Caco-2 (cell line): ENCODE data around the gene UBA7. TPM values are rescaled to one million over a fixed set of nuclear protein-coding genes. Genes with fewer than 3 reads are reported as not detected.
A peak's percentile ranks its signal among the peaks of the same experiment; 100 is the strongest.
"Not testable (repeated sequence)": the region's sequence is repeated elsewhere in the genome, so short reads cannot be mapped to it uniquely, and the experiment has no call there.

Source experiments
- BruUV-seq: library from RNA; stranded (reverse); fragments of 400-500 nt; replicated peaks from 2 replicates; lab custom pipeline; 2021; lab: Mats Ljungman, UMichigan
- CTCF ChIA-PET: fragments of 300-600 bp; sonication (Branson Sonifier 250); formaldehyde crosslinking; loops from one replicate; lab custom pipeline; 2022; ENCODE audit warnings: antibody characterized with exemption; lab: Charles Lee
- POLR2A ChIA-PET: fragments of 300-600 bp; sonication (Branson Sonifier 250); formaldehyde crosslinking; loops from one replicate; lab custom pipeline; 2022; ENCODE audit warnings: antibody characterized with exemption; lab: Charles Lee
- DNase-seq, 2 experiments: peaks; one replicate each; pipeline versions ENCODE4 v3.0.0 to v3.0.0-alpha.2; 2020 to 2022
- H3K27me3 ChIP-seq: replicated peaks from 2 replicates; pipeline ENCODE4 v1.6.0; 2011; ENCODE audit warnings: low read length; ENCODE audit not compliant: control insufficient read depth, insufficient read depth
- H3K36me3 ChIP-seq: 2 replicates; pipeline ENCODE4 v1.5.1; 2011; ENCODE audit warnings: low read length; ENCODE audit not compliant: control insufficient read depth, insufficient read depth
- H3K4me1 ChIP-seq: fragments of 250-450 bp; sonication (Bioruptor Pico); 2 replicates; pipeline ENCODE4 v1.5.1; 2020; ENCODE audit warnings: mild to moderate bottlenecking
- H3K4me3 ChIP-seq: 2 replicates; pipeline ENCODE4 v1.5.1; 2011; ENCODE audit warnings: low read depth, mild to moderate bottlenecking, control low read depth, low read length
- H3K9me3 ChIP-seq: fragments of 250-450 bp; sonication (Bioruptor Pico); 2 replicates; pipeline ENCODE4 v1.5.1; 2020; ENCODE audit warnings: mild to moderate bottlenecking, moderate library complexity
- H3K27ac Mint-ChIP-seq: one replicate; pipeline ENCODE4 v1.8.0; 2022; ENCODE audit warnings: mixed read lengths; ENCODE audit not compliant: unreplicated experiment
- H3K27me3 Mint-ChIP-seq: one replicate; pipeline ENCODE4 v1.8.0; 2022; ENCODE audit warnings: mixed read lengths; ENCODE audit not compliant: insufficient read depth, unreplicated experiment
- H3K36me3 Mint-ChIP-seq: one replicate; pipeline ENCODE4 v1.8.0; 2022; ENCODE audit warnings: mild to moderate bottlenecking, mixed read lengths; ENCODE audit not compliant: insufficient read depth, unreplicated experiment
- H3K4me1 Mint-ChIP-seq: one replicate; pipeline ENCODE4 v1.8.0; 2022; ENCODE audit warnings: low read depth, mixed read lengths; ENCODE audit not compliant: unreplicated experiment
- H3K4me3 Mint-ChIP-seq: one replicate; pipeline ENCODE4 v1.8.0; 2022; ENCODE audit warnings: mild to moderate bottlenecking, moderate library complexity, mixed read lengths; ENCODE audit not compliant: unreplicated experiment
- H3K9me3 Mint-ChIP-seq: one replicate; pipeline ENCODE4 v1.8.0; 2022; ENCODE audit warnings: mixed read lengths; ENCODE audit not compliant: unreplicated experiment
- intact Hi-C: fragments of 100-400 bp; cut with micrococcal nuclease; formaldehyde crosslinking; loops from one replicate; pipeline ENCODE4 v1.10.0; 2022; ENCODE audit not compliant: unreplicated experiment
- total RNA-seq: library from RNA; stranded (reverse); gene quantifications from 2 replicates; pipeline ENCODE4 v1.2.3, GENCODE V29; 2022
- TF ChIP-seq, protein P1 (sequence below), 2 experiments: fragments of 200-600 bp in 1 of 2; IDR thresholded peaks; 1 replicate in 1 of 2; 2 replicates in 1 of 2; pipeline versions ENCODE4 v1.5.1 to v1.8.0; 2011 to 2022; ENCODE audit warnings: antibody characterized with exemption in 1 of 2, control low read depth in 1 of 2, inconsistent platforms in 1 of 2, low read depth in 1 of 2, low read length in 1 of 2, mild to moderate bottlenecking in 1 of 2, moderate library complexity in 1 of 2; ENCODE audit not compliant: insufficient read depth in 1 of 2, severe bottlenecking in 1 of 2, unreplicated experiment in 1 of 2

UBA7 gene
- total RNA-seq, 1 experiment from 2014 or later: 0.93 TPM

DNA sequence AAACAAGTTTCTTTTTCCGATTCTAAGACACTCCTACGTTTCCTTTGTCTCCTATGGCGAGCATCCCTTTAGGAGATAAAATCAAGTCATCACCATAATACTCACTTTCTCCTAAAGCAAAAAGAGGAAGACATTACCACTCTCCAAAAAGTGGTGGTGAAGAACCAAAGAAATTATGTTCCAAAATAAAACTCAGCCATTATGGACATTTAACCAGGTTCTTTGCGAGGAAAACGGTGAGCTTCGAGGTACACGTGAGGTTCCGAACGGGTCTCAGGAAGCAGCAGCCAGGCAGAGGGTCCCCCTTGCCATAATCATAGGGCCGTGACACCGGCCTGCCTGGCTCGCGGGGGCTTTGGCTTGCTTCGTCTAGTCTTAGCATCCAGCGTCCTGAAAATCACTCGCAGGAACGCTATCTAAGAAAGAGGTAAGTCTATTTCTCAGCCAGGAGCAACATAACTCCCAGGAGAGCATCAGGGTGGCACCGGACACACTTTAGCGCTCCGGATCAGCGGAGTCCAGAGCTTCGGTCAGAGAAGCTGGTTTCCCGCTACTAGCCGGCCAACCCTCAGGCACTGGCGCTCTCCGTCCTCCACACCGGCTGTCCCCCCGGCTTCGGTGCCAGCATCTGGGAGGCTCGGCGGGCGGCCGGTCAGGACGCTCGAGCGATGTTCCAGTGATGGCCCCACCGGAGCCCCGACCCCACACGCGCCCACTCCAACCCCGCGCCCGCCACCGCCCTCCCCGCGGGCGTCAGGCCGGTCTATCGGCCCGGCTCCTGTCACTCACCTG, 28.0 kb downstream of the UBA7 start:
- CTCF ChIA-PET: interaction anchor here (0.6 to 1.2 kb wide), 3 partner anchors 17 to 116 kb away, joined by 3 to 11 read pairs (median 3); partner anchors contain the start of gene INKA1
- H3K9me3 ChIP-seq: no peaks in the 10 kb centered on the region
- H3K4me1 ChIP-seq: peaks cover 23% of the 10 kb centered on the region
- TF ChIP-seq, protein P1, sequence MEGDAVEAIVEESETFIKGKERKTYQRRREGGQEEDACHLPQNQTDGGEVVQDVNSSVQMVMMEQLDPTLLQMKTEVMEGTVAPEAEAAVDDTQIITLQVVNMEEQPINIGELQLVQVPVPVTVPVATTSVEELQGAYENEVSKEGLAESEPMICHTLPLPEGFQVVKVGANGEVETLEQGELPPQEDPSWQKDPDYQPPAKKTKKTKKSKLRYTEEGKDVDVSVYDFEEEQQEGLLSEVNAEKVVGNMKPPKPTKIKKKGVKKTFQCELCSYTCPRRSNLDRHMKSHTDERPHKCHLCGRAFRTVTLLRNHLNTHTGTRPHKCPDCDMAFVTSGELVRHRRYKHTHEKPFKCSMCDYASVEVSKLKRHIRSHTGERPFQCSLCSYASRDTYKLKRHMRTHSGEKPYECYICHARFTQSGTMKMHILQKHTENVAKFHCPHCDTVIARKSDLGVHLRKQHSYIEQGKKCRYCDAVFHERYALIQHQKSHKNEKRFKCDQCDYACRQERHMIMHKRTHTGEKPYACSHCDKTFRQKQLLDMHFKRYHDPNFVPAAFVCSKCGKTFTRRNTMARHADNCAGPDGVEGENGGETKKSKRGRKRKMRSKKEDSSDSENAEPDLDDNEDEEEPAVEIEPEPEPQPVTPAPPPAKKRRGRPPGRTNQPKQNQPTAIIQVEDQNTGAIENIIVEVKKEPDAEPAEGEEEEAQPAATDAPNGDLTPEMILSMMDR (IDR thresholded peaks at IDR 0.05; ENCODE audit: insufficient read depth in 1 of 2, low read depth in 1 of 2, low read length in 1 of 2, severe bottlenecking in 1 of 2, unreplicated experiment in 1 of 2): no peak
- no peaks in the 10 kb centered on the region for H3K27me3 ChIP-seq
- peaks cover 1% of the 10 kb centered on the region; the same call in 1 of the 2 replicates for H3K36me3 ChIP-seq
- Mint-ChIP-seq H3K36me3 (peaks cover 26% of the 10 kb centered on the region), H3K27me3 (no peaks in the 10 kb centered on the region), H3K4me3 (peak overlapping the region; percentile 85), H3K4me1 (peaks cover 6% of the 10 kb centered on the region), H3K27ac (peak overlapping the region; percentile 90), H3K9me3 (no peaks in the 10 kb centered on the region)
- intact Hi-C loops: loop anchor here (2.0 to 5.0 kb wide), 2 partner anchors 17 to 63 kb away; partner anchors contain the start of genes GMPPB and INKA1
- BruUV-seq: no TSS peak
- POLR2A ChIA-PET: interaction anchor here (0.5 to 1.1 kb wide), 4 partner anchors 19 to 536 kb away, joined by 3 to 11 read pairs (median 4); partner anchors contain the start of gene GMPPB
- DNase-seq: no peak
- peak overlapping the region; percentile 71 for H3K4me3 ChIP-seq

DNA sequence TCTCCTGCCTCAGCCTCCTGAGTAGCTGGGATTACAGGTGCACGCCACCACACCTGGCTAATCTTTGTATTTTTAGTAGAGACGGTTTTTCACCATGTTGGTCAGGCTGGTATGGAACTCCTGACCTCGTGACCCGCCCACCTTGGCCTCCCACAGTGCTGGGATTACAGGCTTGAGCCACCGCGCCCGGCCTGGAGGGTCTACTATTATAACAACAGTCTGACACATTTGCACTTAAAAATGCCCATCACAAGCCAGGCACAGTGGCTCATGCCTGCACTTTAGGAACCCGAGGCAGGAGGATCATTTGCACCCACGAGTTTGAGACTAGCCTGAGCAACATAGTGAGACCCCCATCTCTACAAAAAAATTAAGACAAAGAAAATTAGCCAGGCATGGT, 31.5 kb downstream of the UBA7 start:
- CTCF ChIA-PET, BruUV-seq, H3K9me3 Mint-ChIP-seq, H3K9me3 ChIP-seq, H3K4me3 Mint-ChIP-seq, H3K36me3 ChIP-seq, intact Hi-C loops, H3K27ac Mint-ChIP-seq, H3K27me3 ChIP-seq, H3K27me3 Mint-ChIP-seq, H3K4me3 ChIP-seq, DNase-seq: not testable (repeated sequence)
- peaks cover 26% of the 10 kb centered on the region for H3K4me1 ChIP-seq
- POLR2A ChIA-PET: interaction anchor here (0.6 kb wide), 1 partner anchor 694 kb away, joined by 4 read pairs; no protein-coding TSS in a partner anchor
- H3K4me1 Mint-ChIP-seq: peaks cover 14% of the 10 kb centered on the region
- peaks cover 52% of the 10 kb centered on the region for H3K36me3 Mint-ChIP-seq

DNA sequence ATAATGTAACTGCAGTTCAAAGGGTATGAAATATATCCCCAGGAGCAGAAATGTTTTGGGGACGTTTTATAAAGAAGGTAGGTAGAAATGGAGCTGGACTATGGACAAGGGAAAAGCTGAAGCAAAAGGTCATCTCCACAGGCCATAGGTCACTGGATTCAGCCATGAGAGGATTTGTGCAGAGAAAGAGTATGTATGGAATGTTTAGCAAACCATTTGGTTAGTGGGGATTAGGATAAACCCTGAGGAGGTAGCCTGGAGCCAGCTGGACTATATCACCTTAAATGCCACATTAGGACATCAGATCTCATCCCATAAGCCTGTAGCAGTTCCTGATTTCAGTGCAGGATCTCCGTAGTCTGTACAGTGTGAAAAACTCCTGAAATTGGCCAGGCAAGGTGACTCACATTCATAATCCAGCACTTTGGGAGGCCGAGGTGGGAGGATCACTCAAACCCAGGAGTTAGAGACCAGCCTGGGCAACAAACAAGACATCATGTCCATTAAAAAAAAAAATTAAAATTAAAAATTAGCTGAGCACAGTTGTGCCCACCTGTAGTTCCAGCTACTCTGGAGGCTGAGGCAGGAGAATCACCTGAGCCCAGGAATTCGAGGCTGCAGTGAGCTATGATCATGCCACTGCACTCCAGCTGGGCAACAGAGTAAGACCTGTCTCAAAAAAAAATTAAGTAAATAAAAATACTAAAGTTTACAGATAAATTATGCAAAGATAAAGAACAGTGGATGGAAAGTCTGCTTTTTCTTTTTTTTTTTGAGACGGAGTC, 32.1 kb downstream of the UBA7 start:
- H3K27ac Mint-ChIP-seq: peak overlapping the region; percentile 73
- TF ChIP-seq, protein P1 (IDR thresholded peaks at IDR 0.05; ENCODE audit: insufficient read depth in 1 of 2, low read depth in 1 of 2, low read length in 1 of 2, severe bottlenecking in 1 of 2, unreplicated experiment in 1 of 2): no peak
- peaks cover 14% of the 10 kb centered on the region for H3K4me1 Mint-ChIP-seq
- no TSS peak for BruUV-seq
- H3K9me3 ChIP-seq: no peaks in the 10 kb centered on the region
- peak; percentile 57 to 62 for DNase-seq
- intact Hi-C loops: no loop called here
- peaks cover 53% of the 10 kb centered on the region for H3K36me3 Mint-ChIP-seq
- H3K27me3 ChIP-seq: no peaks in the 10 kb centered on the region
- H3K36me3 ChIP-seq: peaks cover 4% of the 10 kb centered on the region
- H3K4me3 ChIP-seq: no peak overlapping the region
- H3K4me3 Mint-ChIP-seq: peak overlapping the region; percentile 16
- H3K9me3 Mint-ChIP-seq: no peaks in the 10 kb centered on the region
- POLR2A ChIA-PET: interaction anchor here (0.6 to 1.0 kb wide), 2 partner anchors 58 to 695 kb away, joined by 3 to 4 read pairs; partner anchors contain the start of gene GMPPB
- CTCF ChIA-PET: interaction anchor here (0.6 kb wide), 1 partner anchor 9 kb away, joined by 3 read pairs; no protein-coding TSS in a partner anchor
- peaks cover 22% of the 10 kb centered on the region for H3K4me1 ChIP-seq
- H3K27me3 Mint-ChIP-seq: no peaks in the 10 kb centered on the region

DNA sequence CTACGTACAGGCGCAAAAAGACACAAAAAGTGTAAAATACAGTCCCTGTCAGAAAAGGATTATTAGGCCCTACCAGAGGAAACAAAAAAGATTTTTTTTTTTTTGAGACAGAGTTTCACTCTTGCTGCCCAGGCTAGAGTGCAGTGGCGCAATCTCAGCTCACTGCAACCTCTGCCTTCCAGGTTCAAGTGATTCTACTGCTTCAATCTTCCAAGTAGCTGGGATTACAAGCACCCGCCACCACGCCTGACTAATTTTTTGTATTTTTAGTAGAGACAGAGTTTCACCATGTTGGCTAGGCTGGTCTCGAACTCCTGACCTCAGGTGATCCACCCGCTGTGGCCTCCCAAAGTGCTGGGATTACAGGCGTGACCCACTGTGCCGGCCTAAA, 32.8 kb downstream of the UBA7 start:
- H3K4me3 ChIP-seq, H3K27me3 ChIP-seq, DNase-seq, H3K9me3 Mint-ChIP-seq, intact Hi-C loops, H3K36me3 ChIP-seq, H3K27me3 Mint-ChIP-seq, BruUV-seq, H3K4me3 Mint-ChIP-seq, H3K9me3 ChIP-seq: not testable (repeated sequence)
- peaks cover 22% of the 10 kb centered on the region for H3K4me1 ChIP-seq
- peaks cover 14% of the 10 kb centered on the region for H3K4me1 Mint-ChIP-seq
- ChIA-PET POLR2A (interaction anchor here (1.0 kb wide), 1 partner anchor 57 kb away, joined by 3 read pairs; the partner anchor contains the start of gene GMPPB), CTCF (interaction anchor here (0.6 kb wide), 1 partner anchor 10 kb away, joined by 3 read pairs; no protein-coding TSS in a partner anchor)
- peaks cover 50% of the 10 kb centered on the region for H3K36me3 Mint-ChIP-seq
- peak overlapping the region; percentile 73 for H3K27ac Mint-ChIP-seq
